NOMO-1 treated with dmso at 0.1 percent for 144 hours (cell line): Measurements from ENCODE around the gene SGSH.
A peak's percentile ranks its signal among the peaks of the same experiment; 100 is the strongest.
"Not testable (repeated sequence)": the region's sequence is repeated elsewhere in the genome, so short reads cannot be mapped to it uniquely, and the experiment has no call there.

Source experiments
- DNase-seq: peaks from one replicate; lab custom pipeline; 2025; ENCODE audit not compliant: unreplicated experiment; lab: John Stamatoyannopoulos, UW

The SGSH gene

DNA sequence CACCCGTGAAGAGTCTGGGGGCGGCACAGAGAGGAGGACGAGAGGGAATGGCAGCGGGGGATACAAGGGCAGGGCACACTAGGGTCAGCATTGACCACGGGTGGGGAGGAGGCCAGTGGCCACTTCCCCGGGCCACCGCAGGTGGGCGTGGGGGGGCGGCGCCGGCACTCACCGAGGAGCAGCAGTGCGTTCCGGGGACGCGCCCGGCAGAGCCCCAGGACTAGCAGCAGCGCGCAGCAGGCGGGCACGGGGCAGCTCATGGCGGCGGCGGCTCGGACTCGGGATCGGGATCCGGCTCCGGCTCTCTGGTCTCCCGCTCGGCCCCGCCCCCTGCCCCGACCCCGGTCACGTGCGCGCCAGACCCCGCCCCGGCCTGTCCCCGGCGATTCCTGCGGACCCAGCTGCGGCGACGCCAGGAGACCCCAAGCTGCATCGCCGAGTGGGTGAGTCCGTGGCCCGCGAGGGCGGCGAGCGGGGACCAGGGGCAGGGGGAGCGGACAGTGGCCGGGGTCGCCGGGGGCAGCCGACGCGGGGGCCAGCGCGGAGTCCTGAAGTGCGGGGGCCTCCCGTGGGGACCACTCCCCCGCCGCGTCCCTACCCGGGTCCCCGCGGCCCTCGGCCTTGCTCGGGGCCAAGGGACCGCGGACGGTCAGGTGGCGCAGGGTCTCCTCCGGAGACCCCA is at the start of gene SGSH, which contains the start of gene SLC26A11:
TSS of gene SGSH (minus strand) at position 280 of the 682 bp plus-strand sequence. CDS start at position 260, 20 bp downstream.
TSS of gene SLC26A11 (plus strand) at position 374 of the 682 bp plus-strand sequence. CDS start 1,134 bp downstream, outside the sequence.
- DNase-seq: peak; percentile 20

DNA sequence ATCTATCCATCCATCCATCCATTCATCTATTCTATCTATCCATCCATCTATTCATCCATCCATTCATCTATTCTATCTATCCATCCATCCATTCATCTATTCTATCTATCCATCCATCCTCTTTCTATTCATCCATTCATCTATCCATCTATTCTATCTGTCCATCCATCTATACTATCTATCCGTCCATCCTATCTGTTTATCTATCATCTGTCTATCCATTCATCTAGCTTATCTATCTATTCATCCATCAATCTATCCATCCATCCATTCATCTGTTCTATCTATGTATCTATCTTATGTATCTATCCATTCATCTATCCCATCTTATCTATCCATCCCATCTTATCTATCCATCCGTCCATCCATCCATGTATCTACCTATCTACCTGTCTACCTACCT is 49.3 kb upstream of the SGSH start:
- no peak for DNase-seq

DNA sequence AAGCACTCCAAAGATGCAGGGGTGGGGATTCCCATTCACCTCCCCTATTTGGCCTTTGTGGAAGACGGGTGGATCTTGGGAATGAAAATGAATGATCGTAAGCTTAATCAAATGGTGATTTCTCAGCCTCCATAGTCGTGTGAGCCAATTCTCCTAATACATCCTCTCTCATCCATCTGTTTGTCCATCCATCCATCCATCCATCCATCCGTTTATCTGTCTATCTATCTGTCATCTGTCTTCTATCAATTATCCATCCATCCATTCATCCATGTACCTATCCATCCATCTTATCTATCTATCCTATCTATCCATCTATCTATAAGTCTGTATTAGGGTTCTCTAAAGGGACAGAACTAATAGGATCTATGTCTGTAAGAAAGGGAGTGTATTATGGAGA is 48.3 kb upstream of the SGSH start:
- DNase-seq: no peak

DNA sequence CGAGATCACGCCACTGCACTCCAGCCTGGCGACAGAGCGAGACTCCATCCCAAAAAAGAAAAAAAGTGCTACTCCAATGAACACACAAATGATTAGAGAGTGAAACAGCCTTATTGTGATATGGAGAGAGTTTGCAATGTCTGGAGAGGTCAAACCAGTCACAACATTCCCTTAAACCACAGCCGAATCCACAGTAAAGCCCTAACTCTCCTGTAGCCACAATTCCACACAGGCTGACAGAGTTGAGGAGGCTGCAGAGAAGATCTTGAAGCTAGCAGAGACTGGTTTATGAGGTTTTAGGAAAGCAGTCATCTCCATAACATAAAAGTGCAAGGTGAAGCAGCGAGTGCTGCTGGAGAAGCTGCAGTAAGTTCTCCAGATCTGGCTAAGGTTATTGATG is 47.3 kb upstream of the SGSH start:
- no peak for DNase-seq

DNA sequence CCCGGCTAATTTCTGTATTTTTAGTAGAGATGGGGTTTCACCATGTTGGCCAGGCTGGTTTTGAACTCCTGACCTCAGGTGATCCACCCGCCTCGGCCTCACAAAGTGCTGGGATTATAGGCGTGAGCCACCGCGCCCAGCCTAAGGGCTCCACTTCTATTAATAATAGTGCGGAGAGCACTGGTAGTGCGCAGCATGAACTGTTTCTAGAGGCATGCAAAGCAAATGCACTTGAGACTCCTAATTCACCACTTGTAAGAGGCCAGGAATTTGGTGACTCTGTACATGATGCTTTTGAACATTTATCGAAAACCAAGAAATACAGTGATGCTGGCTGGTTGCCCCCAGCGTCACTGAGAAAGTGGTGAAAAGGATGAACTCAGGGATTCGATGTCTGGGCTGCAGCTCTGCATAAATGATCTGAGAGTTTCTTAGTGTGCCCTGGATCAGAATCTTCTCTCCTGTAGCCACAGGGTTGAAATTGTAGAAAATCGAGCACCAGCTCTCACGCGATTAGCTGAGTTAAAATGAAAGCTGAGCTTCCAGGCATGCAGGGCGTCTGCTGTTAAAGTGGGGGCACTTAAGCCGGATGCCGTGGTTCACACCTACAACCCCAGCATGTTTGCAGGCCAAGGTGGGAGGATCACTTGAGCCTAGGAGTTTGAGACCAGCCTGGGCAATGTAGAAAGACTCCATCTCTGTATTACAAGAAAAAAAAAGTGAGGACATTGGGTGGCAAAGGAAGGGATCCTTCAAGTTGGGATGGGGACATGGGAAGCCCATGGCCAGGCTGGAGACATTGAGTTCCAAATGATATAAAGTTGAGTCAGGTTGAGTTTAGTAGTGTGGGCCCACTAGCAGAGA is 45.3 kb upstream of the SGSH start:
- no peak for DNase-seq

DNA sequence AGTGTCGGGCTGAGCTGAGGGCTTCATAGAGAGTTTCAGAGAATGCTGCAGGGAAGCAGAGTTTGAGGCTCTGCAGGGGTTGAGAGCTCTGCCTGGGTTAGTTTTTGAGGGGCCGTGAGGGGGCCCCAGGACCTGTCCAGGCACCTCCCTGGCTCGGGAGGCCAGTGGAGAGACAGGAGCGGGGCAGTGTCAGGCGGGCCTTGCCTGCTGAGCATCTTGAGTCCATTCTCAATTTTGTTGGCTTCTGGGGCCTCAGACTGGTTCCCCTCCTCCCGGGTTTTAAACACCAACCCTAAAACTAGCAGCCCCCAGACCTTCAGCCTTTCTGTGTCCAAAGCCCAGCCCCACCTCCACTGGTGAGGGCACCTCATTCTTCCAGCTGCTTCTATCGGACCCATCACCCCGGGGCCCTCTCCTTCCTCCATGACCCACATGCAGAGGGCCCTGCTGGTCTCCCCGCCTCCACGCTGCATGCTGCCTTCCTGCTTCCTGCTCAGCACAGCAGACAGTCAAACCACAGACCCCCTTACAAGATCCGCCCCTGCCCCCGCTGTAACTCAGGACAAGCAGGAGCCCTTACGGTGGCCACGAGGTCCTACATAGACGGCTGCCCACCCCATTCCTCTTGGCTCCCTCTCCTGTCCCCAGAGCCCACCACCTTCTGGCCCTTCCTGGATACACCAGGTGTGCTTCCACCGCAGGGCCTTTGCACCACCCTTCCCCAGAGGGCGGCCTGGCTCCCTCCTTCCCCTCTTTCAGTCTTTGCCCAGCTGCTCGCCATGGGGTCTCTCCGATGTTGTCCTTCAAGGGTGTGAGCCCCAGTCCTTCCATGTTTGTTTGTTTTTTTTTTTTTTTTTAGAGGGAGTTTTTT is 44.3 kb upstream of the SGSH start:
- DNase-seq: peak; percentile 3

DNA sequence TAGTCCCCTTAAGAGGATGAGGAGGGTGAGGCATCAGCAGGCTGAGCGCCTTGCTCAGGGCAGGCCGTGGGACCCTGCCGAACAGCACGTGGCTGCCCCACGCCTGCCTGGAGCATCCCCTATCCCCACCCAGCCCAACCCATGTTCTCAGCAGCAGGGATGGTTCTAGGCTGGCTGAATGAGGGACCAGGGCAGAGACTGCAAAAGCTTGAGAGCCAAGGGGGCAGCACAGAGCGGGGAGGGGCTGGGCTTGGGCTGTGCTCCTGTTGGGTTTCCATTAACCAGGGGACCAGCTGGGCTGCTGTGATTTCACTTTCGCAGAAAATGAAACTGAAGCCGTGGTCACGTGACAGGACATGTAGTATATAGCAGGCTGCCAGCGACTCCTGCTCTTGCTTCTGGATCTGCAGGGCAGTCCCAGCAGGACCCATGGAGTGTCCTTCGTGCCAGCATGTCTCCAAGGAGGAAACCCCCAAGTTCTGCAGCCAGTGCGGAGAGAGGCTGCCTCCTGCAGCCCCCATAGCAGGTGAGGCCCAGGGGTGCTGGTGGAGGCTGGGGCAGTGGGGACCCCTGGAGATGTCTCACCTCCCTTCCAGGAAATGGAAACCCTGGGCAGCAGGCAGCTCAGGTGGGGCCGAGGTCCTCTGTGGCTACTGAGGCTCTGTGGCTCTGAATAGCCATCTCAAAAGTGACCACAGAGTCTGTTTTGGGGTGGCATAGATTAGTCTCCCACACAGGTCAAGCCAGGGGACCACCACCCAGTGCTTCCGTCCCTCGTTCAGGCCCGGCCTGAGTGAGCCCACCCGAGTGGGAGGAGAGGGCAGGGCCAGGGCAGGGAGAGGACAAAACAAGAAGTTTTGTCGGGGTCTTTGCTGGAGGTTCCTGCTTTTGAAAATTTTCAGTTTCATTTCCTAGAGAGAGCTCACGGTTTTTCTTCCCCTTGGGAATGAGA is 43.4 kb upstream of the SGSH start:
- peak; percentile 38 for DNase-seq

DNA sequence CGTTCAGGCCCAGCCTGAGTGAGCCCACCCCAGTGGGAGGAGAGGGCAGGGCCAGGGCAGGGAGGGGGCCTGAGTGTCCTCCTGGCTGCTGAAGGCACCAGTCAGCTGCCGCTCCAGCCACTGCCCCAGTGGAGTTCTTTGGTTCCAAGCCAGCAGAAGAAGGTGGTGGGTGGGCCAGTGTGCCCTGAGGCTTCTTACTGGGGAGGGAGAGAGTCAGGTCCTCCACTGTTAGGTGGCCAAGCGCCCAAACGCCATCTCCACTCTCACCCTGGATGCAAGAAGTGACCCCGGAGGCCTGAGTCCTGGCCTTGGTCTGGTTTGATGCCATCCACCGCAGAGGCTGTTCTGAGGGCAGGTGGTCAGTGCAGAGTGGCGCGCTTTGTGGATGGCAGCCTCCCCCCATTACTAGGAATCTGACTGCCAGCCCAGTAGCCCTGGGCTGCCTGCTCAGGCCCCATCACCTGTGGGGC is 42.7 kb upstream of the SGSH start:
- DNase-seq: no peak

DNA sequence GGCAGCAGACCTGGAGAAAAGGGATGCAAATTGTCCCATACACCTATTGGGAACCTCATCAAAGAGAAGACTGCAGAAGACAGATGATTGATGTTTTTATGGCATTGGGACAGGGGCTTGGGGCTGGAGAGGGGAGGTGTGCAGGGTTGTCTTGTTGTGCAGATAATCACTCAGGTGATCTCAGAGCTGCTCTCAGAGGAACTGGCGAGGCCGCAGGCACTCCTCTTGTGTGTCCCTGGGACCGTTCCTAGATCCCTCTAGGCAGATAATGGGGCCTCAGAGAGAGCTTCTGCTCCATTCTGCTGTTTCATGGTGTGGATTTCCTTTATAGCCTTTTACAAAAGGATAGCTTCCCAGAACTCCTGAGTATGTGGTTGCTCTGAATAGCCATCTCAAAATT is 42.2 kb upstream of the SGSH start:
- no peak for DNase-seq

DNA sequence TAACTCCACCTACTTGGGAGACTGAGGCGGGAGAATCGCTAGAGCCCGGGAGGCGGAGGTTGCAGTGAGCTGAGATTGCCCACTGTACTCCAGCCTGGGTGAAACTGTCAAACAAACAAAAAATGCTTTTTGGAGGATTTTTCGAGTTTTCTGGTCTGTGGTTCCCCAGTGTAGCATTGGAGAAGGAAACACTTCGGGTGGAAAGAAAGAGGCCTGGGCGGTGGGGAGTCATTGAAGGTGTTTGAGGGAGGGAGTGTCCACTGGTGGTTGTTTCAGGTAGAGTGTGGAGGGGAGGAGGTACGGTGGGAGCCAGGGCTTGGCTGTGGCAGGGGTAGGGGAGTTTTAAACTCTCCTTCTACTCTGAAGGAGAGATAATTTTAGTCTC is 41.8 kb upstream of the SGSH start:
- DNase-seq: no peak

DNA sequence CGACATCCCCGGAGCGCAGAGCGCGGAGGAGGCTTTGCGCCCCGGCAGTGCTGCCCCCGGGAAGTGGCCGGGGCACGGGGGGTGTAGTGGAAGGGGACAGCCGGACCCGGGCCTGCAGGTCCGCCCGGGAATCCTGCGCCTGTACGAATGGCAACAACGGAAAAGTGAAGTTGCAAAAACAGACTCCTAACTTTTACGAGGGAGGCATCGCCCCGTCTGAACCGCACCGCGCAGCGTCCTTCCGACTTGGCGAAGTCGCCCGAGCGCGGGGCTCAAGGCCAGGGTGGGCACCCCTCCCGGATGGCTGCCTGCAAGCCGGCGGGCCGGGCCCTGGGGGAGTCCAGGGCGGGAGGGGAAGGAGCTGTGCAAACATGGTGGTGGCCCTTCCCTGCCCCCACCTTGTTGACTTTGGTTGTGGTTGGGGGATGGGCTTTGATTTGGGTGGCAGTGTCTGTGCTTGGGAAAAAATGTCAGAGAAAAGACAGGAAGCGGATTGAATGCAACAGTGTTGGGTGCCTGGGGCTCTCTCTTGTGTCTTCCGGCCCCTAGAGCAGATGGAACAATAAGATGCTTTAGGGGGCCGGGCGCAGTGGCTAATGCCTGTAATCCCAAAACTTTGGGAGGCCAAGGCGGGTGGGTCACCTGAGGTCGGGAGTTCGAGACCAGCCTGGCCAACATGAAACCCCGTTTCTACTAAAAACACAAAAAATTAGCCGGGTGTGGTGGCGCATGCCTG is 41.2 kb upstream of the SGSH start:
- peak; percentile 29 for DNase-seq

DNA sequence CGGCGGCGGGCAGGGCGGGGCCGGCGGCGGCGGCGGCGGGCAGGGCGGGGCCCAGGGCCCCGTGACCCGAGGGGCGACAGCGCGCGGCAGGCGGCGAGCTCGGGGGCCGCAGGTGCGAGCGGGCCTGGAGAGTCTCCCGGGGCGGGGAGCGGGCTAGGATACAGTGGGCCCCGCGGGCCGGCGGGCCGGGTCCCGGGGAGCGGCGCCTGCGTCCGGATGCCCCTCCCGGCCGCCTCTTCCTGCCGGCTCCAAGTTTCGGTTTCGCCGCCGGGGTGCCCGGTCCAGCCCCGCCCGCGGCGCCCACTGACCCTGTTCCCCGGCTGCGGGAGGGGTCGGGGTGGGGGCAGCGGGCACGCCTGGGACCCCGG is 40.6 kb upstream of the SGSH start, which contains the start of gene RNF213:
TSS of gene RNF213 (plus strand) at position 62 of the 368 bp plus-strand sequence. CDS start 2,830 bp downstream, outside the sequence.
- no peak for DNase-seq

DNA sequence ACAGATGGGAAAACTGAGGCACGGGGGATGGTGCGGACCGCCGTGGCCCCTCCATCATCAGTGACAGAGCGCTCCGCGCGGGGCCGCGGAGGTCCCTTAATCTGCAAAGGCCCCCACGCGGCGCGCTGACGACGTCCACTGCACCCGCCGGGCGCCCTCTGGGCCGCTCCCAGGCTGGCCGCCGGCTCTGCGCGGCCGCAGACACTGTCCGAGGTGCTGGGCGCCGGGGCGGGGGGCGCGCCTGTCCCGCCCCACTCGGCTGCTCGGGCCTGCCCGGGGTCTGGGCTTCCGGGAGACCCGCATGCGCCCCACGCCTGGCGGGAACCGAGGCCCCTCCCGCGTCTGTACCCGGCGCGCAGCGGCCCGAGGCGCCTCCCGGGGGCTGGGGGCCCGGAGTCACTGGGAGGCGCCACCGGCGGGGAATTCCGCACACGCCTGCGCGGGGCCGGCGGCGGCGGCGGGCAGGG is 40.0 kb upstream of the SGSH start:
- peak; percentile 41 for DNase-seq

DNA sequence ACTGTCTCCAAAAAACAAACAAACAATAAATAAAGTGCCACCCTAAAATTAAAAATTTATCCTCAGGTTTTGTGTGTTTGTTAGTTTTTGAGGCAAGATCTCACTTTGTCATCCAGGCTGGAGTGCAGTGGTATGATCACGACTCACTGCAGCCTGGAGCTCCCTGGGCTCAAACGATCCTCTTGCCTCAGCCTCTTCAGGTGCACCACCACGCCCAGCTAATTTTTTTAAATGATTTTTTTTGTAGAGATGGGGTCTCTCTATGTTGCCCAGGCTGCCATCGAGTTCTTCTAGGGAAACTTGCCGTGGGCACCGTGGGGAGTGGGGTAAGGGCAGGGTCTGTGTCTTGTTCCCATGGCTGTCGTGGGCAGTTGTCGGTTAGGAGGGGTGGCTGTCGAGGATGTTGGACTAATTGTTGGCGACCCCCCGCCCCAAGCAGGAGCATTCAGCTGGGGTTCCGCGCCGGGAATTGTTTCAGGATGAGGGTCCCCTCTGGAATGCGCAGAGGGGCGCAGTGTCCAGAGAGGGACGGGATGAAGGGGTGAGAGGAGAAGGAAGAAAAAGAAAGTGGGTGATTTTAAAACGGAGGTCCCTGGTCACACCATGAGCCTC is 39.4 kb upstream of the SGSH start:
- DNase-seq: no peak

DNA sequence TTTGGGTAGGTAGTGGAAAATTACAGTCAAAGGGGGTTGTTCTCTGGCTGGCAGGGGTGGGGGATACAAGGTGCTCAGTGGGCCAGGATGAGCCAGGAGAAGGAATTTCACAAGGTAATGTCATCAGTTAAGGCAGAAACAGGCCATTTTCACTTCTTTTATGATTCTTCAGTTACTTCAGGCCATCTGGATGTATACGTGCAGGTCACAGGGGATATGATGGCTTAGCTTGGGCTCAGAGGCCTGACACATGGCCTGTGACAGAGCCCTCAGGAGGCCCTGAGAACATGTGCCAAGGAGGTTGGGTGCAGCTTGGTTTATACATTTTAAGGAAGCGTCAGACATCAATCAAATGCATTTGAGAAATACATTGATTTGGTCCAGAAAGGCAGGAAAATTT is 38.2 kb upstream of the SGSH start:
- not testable (repeated sequence) for DNase-seq

DNA sequence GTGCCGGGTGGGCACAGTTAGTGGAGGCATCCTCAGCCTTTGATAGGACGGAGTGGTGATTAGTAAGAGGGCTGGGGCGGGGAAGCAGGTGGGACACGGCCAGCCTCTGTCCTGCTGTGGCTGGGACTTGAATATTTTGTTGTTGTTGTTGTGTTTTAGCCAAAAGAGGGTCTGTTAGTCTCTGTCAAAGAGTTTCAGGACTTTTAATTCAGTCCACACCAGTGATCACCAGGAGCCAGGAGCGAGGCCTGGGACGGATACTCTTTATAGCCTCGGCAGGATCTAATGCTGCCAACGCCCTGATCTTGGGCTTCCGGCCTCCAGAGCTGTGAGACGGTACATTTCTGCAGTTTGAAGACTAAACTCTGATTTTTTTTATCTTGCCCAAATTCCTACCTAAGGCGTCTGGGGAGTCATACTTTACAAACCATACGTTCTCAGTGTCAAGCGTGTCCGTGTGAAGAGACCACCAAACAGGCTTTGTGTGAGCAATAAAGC is 37.6 kb upstream of the SGSH start:
- DNase-seq: no peak

DNA sequence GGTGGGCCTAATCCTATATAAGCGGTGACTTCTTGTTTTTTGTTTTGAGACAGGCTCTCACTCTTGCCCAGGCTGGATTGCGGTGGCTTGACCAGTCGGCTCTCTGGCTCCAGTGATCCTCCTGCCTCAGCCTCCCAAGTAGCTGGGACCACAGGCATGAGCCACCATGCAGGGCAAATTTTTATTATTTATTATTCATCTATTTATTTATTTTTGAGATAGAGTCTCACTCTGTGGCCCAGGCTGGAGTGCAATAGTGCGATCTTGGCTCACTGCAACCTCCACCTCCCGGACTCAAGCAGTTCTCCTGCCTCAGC is 35.9 kb upstream of the SGSH start:
- no peak for DNase-seq

DNA sequence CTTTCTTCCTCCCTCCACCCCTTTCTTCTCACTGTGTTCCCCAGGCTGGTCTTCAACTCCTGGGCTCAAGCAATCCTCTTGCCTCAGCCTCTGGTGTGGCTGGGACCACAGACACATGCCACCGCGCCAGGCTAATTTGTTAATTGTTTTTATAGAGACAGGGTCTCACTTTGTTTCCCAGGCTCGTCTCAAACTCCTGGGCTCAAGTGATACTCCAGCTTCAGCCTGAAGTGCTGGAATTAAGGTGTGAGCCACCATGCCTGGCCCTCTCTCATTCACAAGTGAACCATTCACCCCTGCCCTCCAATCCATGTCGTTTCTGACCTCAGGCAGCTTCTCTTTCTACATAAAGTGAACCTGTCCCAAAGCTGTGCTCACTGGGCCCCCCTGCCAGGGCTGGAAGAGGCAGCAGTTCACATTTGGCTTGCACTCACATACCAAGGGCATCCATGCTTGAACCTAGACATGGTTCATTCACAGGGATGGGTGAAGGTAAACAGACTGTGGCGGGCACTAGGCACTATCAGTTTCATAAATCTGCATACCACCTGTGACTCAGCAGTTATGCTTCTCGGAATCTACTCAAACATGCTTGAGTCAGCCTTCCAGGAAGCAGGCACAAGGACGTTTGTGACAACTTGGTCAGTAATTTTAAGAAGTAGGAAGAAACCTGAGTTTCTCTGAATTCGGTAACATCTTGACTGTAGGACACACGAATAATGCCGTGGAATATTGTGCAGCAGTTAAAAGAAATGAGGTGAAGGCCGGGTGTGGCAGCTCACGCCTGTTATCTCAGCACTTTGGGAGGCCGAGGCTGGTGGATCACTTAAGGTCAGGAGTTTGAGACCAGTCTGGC is 34.5 kb upstream of the SGSH start:
- DNase-seq: peak; percentile 56
